H9 (cell line): ENCODE measurements around the gene PARD3. TPM values are rescaled to one million over a fixed set of nuclear protein-coding genes. Genes with fewer than 3 reads are reported as not detected.
A peak's percentile ranks its signal among the peaks of the same experiment; 100 is the strongest.

ENCODE experiments used
- DNase-seq: peaks from one replicate; pipeline ENCODE4 v3.0.0-alpha.2; 2017
- H2AFZ ChIP-seq: one replicate; pipeline ENCODE4 v1.6.1; 2013; ENCODE audit warnings: mild to moderate bottlenecking, low read length, control low read depth, moderate library complexity
- H2AK5ac ChIP-seq: 2 replicates; pipeline ENCODE4 v1.6.1; 2013; ENCODE audit warnings: low read length, control low read depth, mixed read lengths; ENCODE audit not compliant: insufficient read length
- H2BK120ac ChIP-seq: one replicate; pipeline ENCODE4 v1.6.1; 2013; ENCODE audit warnings: low read depth, mild to moderate bottlenecking, low read length, control low read depth, inconsistent platforms; ENCODE audit not compliant: poor library complexity, severe bottlenecking
- H2BK12ac ChIP-seq: 2 replicates; pipeline ENCODE4 v1.6.1; 2013; ENCODE audit warnings: low read length, control low read depth, mixed read lengths, low read depth; ENCODE audit not compliant: insufficient read length
- H2BK15ac ChIP-seq: 2 replicates; pipeline ENCODE4 v1.6.1; 2013; ENCODE audit warnings: low read depth, low read length, control low read depth
- H2BK20ac ChIP-seq: one replicate; pipeline ENCODE4 v1.6.1; 2013; ENCODE audit warnings: low read depth, mild to moderate bottlenecking, low read length, control low read depth, inconsistent platforms; ENCODE audit not compliant: poor library complexity, severe bottlenecking
- H2BK5ac ChIP-seq: 2 replicates; pipeline ENCODE4 v1.6.1; 2013; ENCODE audit warnings: low read length, control low read depth, mixed read lengths; ENCODE audit not compliant: insufficient read length
- H3K14ac ChIP-seq: 2 replicates; pipeline ENCODE4 v1.6.1; 2013; ENCODE audit warnings: low read length, control low read depth; ENCODE audit not compliant: insufficient read depth
- H3K18ac ChIP-seq: 2 replicates; pipeline ENCODE4 v1.6.1; 2013; ENCODE audit warnings: low read depth, mild to moderate bottlenecking, mixed read lengths, low read length, control low read depth; ENCODE audit not compliant: insufficient read length
- H3K23ac ChIP-seq: 2 replicates; pipeline ENCODE4 v1.6.1; 2013; ENCODE audit warnings: low read length, control low read depth, mixed read lengths, low read depth; ENCODE audit not compliant: insufficient read length
- H3K23me2 ChIP-seq: 2 replicates; pipeline ENCODE4 v1.6.1; 2013; ENCODE audit warnings: low read depth, mild to moderate bottlenecking, mixed read lengths, low read length, control low read depth; ENCODE audit not compliant: insufficient read length, poor library complexity, severe bottlenecking
- H3K27ac ChIP-seq: 2 replicates; pipeline ENCODE4 v1.5.1; 2013; ENCODE audit warnings: low read length, control low read depth, mixed read lengths, low read depth; ENCODE audit not compliant: insufficient read length
- H3K27me3 ChIP-seq: 2 replicates; pipeline ENCODE4 v1.6.1; 2013; ENCODE audit warnings: low read length, control low read depth, inconsistent platforms; ENCODE audit not compliant: insufficient read depth
- H3K4ac ChIP-seq: 2 replicates; pipeline ENCODE4 v1.6.1; 2013; ENCODE audit warnings: low read depth, mild to moderate bottlenecking, control low read depth, inconsistent platforms, low read length, moderate library complexity
- H3K4me1 ChIP-seq: 2 replicates; pipeline ENCODE4 v1.6.1; 2013; ENCODE audit warnings: low read length, control low read depth, inconsistent platforms; ENCODE audit not compliant: insufficient read depth
- H3K4me2 ChIP-seq: 2 replicates; pipeline ENCODE4 v1.6.1; 2013; ENCODE audit warnings: low read length, control low read depth, mixed read lengths; ENCODE audit not compliant: insufficient read length, insufficient read depth
- H3K56ac ChIP-seq: 2 replicates; pipeline ENCODE4 v1.6.1; 2013; ENCODE audit warnings: low read depth, mild to moderate bottlenecking, mixed read lengths, low read length, control low read depth; ENCODE audit not compliant: insufficient read length
- H3K79me1 ChIP-seq: 2 replicates; pipeline ENCODE4 v1.6.1; 2013; ENCODE audit warnings: low read depth, mild to moderate bottlenecking, moderate library complexity, low read length, control low read depth, inconsistent platforms; ENCODE audit not compliant: insufficient read depth, poor library complexity, severe bottlenecking
- H3K79me2 ChIP-seq: 2 replicates; pipeline ENCODE4 v1.6.1; 2013; ENCODE audit warnings: low read length, control low read depth, inconsistent platforms; ENCODE audit not compliant: insufficient read depth
- H3K9ac ChIP-seq: 2 replicates; pipeline ENCODE4 v1.6.1; 2013; ENCODE audit warnings: low read length, control low read depth, mixed read lengths; ENCODE audit not compliant: insufficient read length; ENCODE audit errors: extremely low read depth
- H3K9me3 ChIP-seq: one replicate; pipeline ENCODE4 v1.6.1; 2013; ENCODE audit warnings: low read depth, low read length, inconsistent platforms; ENCODE audit not compliant: control insufficient read depth
- H3T11ph ChIP-seq: one replicate; pipeline ENCODE4 v1.6.1; 2013; ENCODE audit warnings: mild to moderate bottlenecking, low read length, control low read depth, inconsistent platforms
- H4K20me1 ChIP-seq: one replicate; pipeline ENCODE4 v1.6.1; 2013; ENCODE audit not compliant: control insufficient read depth, insufficient read length, insufficient read depth
- H4K5ac ChIP-seq: 2 replicates; pipeline ENCODE4 v1.6.1; 2013; ENCODE audit warnings: low read depth, mild to moderate bottlenecking, mixed read lengths, low read length, control low read depth; ENCODE audit not compliant: insufficient read length
- H4K8ac ChIP-seq: replicated peaks from 2 replicates; pipeline ENCODE4 v1.6.1; 2013; ENCODE audit warnings: low read length, control low read depth, mixed read lengths, low read depth; ENCODE audit not compliant: insufficient read length
- H4K91ac ChIP-seq: 2 replicates; pipeline ENCODE4 v1.6.1; 2013; ENCODE audit warnings: low read depth, mild to moderate bottlenecking, moderate library complexity, mixed read lengths, low read length, control low read depth; ENCODE audit not compliant: insufficient read length
- H3K27ac Mint-ChIP-seq, 3 experiments: 2 replicates in 2 of 3; 3 replicates in 1 of 3; pipeline ENCODE4 v1.8.0; 2020 to 2021; ENCODE audit warnings: mixed read lengths in 3 of 3, mild to moderate bottlenecking in 1 of 3, moderate library complexity in 1 of 3
- H3K27me3 Mint-ChIP-seq: 2 replicates; pipeline ENCODE4 v1.8.0; 2021; ENCODE audit warnings: low read depth, mild to moderate bottlenecking, moderate library complexity, mixed read lengths
- H3K36me3 Mint-ChIP-seq, 3 experiments: 2 replicates in 2 of 3; 3 replicates in 1 of 3; pipeline ENCODE4 v1.8.0; 2020 to 2021; ENCODE audit warnings: low read depth in 3 of 3, mixed read lengths in 3 of 3; ENCODE audit not compliant: insufficient read depth in 1 of 3
- H3K4me1 Mint-ChIP-seq, 2 experiments: 2 replicates each; pipeline ENCODE4 v1.8.0; 2020; ENCODE audit warnings: mixed read lengths in 2 of 2
- H3K4me3 Mint-ChIP-seq, 2 experiments: 2 replicates in 1 of 2; 3 replicates in 1 of 2; pipeline ENCODE4 v1.8.0; 2020 to 2021; ENCODE audit warnings: mild to moderate bottlenecking in 2 of 2, mixed read lengths in 2 of 2, moderate library complexity in 1 of 2
- H3K9me3 Mint-ChIP-seq, 2 experiments: 2 replicates in 1 of 2; 3 replicates in 1 of 2; pipeline ENCODE4 v1.8.0; 2020; ENCODE audit warnings: mild to moderate bottlenecking in 2 of 2, mixed read lengths in 2 of 2, moderate library complexity in 1 of 2
- CTCF ChIP-seq: fragments of 200-600 bp; sonication (generic); conservative IDR thresholded peaks from 3 replicates; pipeline ENCODE4 v1.8.0; 2021; ENCODE audit warnings: antibody characterized with exemption, mild to moderate bottlenecking
- WGBS: extraction: QIAGEN DNeasy Blood & Tissue Kit; methylation state at CpG from one replicate; pipeline ENCODE4 v1.1.7; 2013; ENCODE audit warnings: missing lambda C conversion rate, low lambda C conversion rate, mixed read lengths; ENCODE audit not compliant: insufficient read length; ENCODE audit errors: extremely low coverage; 5-methylcytosine and 5-hydroxymethylcytosine counted together
- total RNA-seq: library from RNA; stranded (reverse); gene quantifications from 2 replicates; pipeline ENCODE4 v1.2.1, GENCODE V29; 2021

The PARD3 gene
- total RNA-seq, 1 experiment from 2014 or later = 44.7 TPM

- no peaks in the 10 kb centered on the region for H4K20me1 ChIP-seq
- H3K9ac ChIP-seq = no peak overlapping the region
- H3K4me1 ChIP-seq = peaks cover 6% of the 10 kb centered on the region; the same call in 1 of the 2 replicates
- H4K91ac ChIP-seq = no peak overlapping the region
- no peaks in the 10 kb centered on the region for H3K23me2 ChIP-seq
- H2BK12ac ChIP-seq = no peak overlapping the region
- no peak overlapping the region for H3T11ph ChIP-seq
- H3K27ac Mint-ChIP-seq = peak overlapping the region in 1 of 3 experiments; percentile 19; a peak in 1 of 7 replicates
- no peak overlapping the region for H4K8ac ChIP-seq
- no peak overlapping the region for H3K18ac ChIP-seq
- no peaks in the 10 kb centered on the region for H3K79me1 ChIP-seq
- H3K27me3 Mint-ChIP-seq = no peaks in the 10 kb centered on the region
- H2AFZ ChIP-seq = no peak overlapping the region
- TF ChIP-seq CTCF = no peak
- H3K36me3 Mint-ChIP-seq = peaks cover 0 to 4% (median 3%) of the 10 kb centered on the region in 3 experiments; a peak in 1 of 7 replicates
- H3K4ac ChIP-seq = no peak overlapping the region
- no peaks in the 10 kb centered on the region; a peak in 1 of 5 replicates for H3K9me3 Mint-ChIP-seq
- no peak overlapping the region for H3K27ac ChIP-seq
- H3K14ac ChIP-seq = no peak overlapping the region
- H3K56ac ChIP-seq = no peak overlapping the region
- no peaks in the 10 kb centered on the region for H3K27me3 ChIP-seq
- no peak overlapping the region for H2BK120ac ChIP-seq
- H3K4me1 Mint-ChIP-seq = peaks cover 31 to 45% of the 10 kb centered on the region in 2 experiments
- H2BK15ac ChIP-seq = no peak overlapping the region
- no peak overlapping the region for H3K23ac ChIP-seq
- no peaks in the 10 kb centered on the region for H3K79me2 ChIP-seq
- no peak overlapping the region for H2BK20ac ChIP-seq
- no peak overlapping the region for H2BK5ac ChIP-seq
- no CpG with 5 or more reads among the region's 5 CpGs for WGBS
- H3K9me3 ChIP-seq = no peaks in the 10 kb centered on the region
- no peak for DNase-seq
- no peak overlapping the region for H4K5ac ChIP-seq
- H3K4me2 ChIP-seq = no peak overlapping the region
- no peak overlapping the region for H2AK5ac ChIP-seq
- H3K4me3 Mint-ChIP-seq = no peak overlapping the region
These were observed 622.5 kb downstream of the PARD3 start for GRCh38 chr10:34192646-34193045.
